ENCODE results near the gene GPA33.

DNA sequence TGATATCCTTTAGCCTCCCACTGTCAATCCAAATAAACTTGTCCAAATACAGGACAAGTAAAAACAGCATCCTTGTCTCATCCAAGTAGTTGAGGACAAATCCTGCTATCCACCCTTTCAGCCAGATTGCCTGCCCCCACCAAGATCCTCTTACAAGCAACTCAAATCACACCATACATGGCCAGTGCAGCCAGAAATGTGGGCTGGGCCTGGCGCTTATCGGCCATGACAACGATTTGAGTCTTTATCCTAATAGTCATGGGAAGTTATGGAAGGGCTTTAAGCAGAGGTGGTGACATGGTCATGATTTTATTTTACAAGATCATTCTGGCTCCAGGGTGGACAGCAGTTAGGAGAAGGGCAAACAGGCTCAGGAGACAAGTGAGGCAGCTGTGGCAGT, 6.3 kb downstream of the GPA33 start:
- TF ChIP-seq, protein P1, sequence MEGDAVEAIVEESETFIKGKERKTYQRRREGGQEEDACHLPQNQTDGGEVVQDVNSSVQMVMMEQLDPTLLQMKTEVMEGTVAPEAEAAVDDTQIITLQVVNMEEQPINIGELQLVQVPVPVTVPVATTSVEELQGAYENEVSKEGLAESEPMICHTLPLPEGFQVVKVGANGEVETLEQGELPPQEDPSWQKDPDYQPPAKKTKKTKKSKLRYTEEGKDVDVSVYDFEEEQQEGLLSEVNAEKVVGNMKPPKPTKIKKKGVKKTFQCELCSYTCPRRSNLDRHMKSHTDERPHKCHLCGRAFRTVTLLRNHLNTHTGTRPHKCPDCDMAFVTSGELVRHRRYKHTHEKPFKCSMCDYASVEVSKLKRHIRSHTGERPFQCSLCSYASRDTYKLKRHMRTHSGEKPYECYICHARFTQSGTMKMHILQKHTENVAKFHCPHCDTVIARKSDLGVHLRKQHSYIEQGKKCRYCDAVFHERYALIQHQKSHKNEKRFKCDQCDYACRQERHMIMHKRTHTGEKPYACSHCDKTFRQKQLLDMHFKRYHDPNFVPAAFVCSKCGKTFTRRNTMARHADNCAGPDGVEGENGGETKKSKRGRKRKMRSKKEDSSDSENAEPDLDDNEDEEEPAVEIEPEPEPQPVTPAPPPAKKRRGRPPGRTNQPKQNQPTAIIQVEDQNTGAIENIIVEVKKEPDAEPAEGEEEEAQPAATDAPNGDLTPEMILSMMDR (IDR thresholded peaks at IDR 0.05) = no peak
- TF ChIP-seq POLR2A (IDR thresholded peaks at IDR 0.05) = no peak
